HG03039 (cell line): ENCODE results near the gene TKT.
A peak's percentile ranks its signal among the peaks of the same experiment; 100 is the strongest.

Experiments
- ATAC-seq: cut with Tn5 transposase; IDR thresholded peaks from one replicate; pipeline ENCODE4 v1.9.1; 2021; ENCODE audit warnings: mild to moderate bottlenecking, moderate library complexity; ENCODE audit not compliant: unreplicated experiment

Gene TKT

GRCh38 chr3:53183514-53183913 is 72.3 kb downstream of the TKT start:
- ATAC-seq = no peak

GRCh38 chr3:53182764-53183355 is 73.0 kb downstream of the TKT start:
- no peak for ATAC-seq

- no peak for ATAC-seq
These were observed 74.3 kb downstream of the TKT start for GRCh38 chr3:53181528-53181927.

- ATAC-seq = no peak
These were observed 74.8 kb downstream of the TKT start for GRCh38 chr3:53181024-53181371.

- peak; percentile 84 for ATAC-seq
These were observed 75.4 kb downstream of the TKT start for GRCh38 chr3:53180305-53181023.

GRCh38 chr3:53179580-53179979 is 76.2 kb downstream of the TKT start:
- ATAC-seq = no peak

- ATAC-seq = no peak
These were observed 77.6 kb downstream of the TKT start for GRCh38 chr3:53178246-53178645.

- no peak for ATAC-seq
These were observed 79.9 kb downstream of the TKT start for GRCh38 chr3:53175613-53176540.
